Neural cell (in vitro differentiated cells): ENCODE measurements around the gene CCDC85C.

ENCODE experiments used
- CTCF ChIP-seq: fragments of 450-650 bp; IDR thresholded peaks from 2 replicates; pipeline ENCODE4 v1.5.1; 2014; ENCODE audit warnings: antibody characterized with exemption, mild to moderate bottlenecking, moderate library complexity; ENCODE audit not compliant: poor library complexity, severe bottlenecking
- EP300 ChIP-seq: fragments of 450-650 bp; conservative IDR thresholded peaks from 2 replicates; pipeline ENCODE4 v1.6.1; 2014; ENCODE audit warnings: antibody characterized with exemption, mild to moderate bottlenecking, moderate library complexity; ENCODE audit not compliant: poor library complexity, severe bottlenecking
- POLR2AphosphoS5 ChIP-seq: IDR thresholded peaks from 2 replicates; pipeline ENCODE4 v1.6.1; 2012

GRCh38 chr14:99512110-99512449, 91.9 kb downstream of the CCDC85C start:
- TF ChIP-seq CTCF = no peak
- no peak for TF ChIP-seq EP300
- TF ChIP-seq POLR2AphosphoS5 = no peak
